ENCODE measurements around the gene CERS6.

GRCh38 chr2:168524005-168524404 lies 67.9 kb downstream of the CERS6 start:
- no peak for TF ChIP-seq CTCF (IDR thresholded peaks at IDR 0.05 in 8 of 11, conservative IDR thresholded peaks at IDR 0.05 in 3 of 11)
- no peak for TF ChIP-seq POLR2AphosphoS5 (IDR thresholded peaks at IDR 0.05)
- no peak for TF ChIP-seq POLR2A (IDR thresholded peaks at IDR 0.05)

All from spleen (tissue), 7 donors.